ENCODE measurements around the gene NIPSNAP2. TPM values are rescaled to one million over a fixed set of nuclear protein-coding genes. Genes with fewer than 3 reads are reported as not detected.
A peak's percentile ranks its signal among the peaks of the same experiment; 100 is the strongest.

The NIPSNAP2 gene
- total and polyA plus RNA-seq, 2 of the 13 experiments (the other 11 are each of a cell fraction or from before 2014, with no cell fraction given) = 40.3 to 61.5 TPM

GRCh38 chr7:55965805-55966421 is 1.5 kb downstream of the NIPSNAP2 start (continued):
- TF ChIP-seq ARID5B (CRISPR knock-in tag; IDR thresholded peaks at IDR 0.05) = peak; percentile 54; the same call in 1 of the 2 replicates
- TF ChIP-seq KLF12 (CRISPR knock-in tag; IDR thresholded peaks at IDR 0.05; ENCODE audit: borderline replicate concordance) = no peak
- TF ChIP-seq IKZF5 (CRISPR knock-in tag; IDR thresholded peaks at IDR 0.05) = 0 out of 2 replicates have a peak, but pooled peaks have one; percentile 7
- TF ChIP-seq ZNF274 (CRISPR knock-in tag; IDR thresholded peaks at IDR 0.05) = peak; percentile 68; the same call in 1 of the 2 replicates
- no peak for TF ChIP-seq ZNF3 (CRISPR knock-in tag; IDR thresholded peaks at IDR 0.05)
- no peak for TF ChIP-seq ZNF652 (CRISPR knock-in tag; IDR thresholded peaks at IDR 0.05; ENCODE audit: borderline replicate concordance, low read depth)
- no peak for TF ChIP-seq ZNF883 (CRISPR knock-in tag; IDR thresholded peaks at IDR 0.05; ENCODE audit: not compliant biosample characterization)
- no peak for TF ChIP-seq FOXK2 (IDR thresholded peaks at IDR 0.05)
- no peak for TF ChIP-seq ZNF350 (CRISPR knock-in tag; IDR thresholded peaks at IDR 0.05; ENCODE audit: borderline replicate concordance, low read depth)
- no peak for TF ChIP-seq CCAR2 (optimal IDR thresholded peaks at IDR 0.05; ENCODE audit: low read depth, low read length)
- TF ChIP-seq FOSL2 (CRISPR knock-in tag; IDR thresholded peaks at IDR 0.05) = peak; percentile 30; the same call in 1 of the 2 replicates
- TF ChIP-seq ZNF564 (CRISPR knock-in tag; IDR thresholded peaks at IDR 0.05) = no peak
- no peak for TF ChIP-seq THAP8 (CRISPR knock-in tag; IDR thresholded peaks at IDR 0.05; ENCODE audit: borderline replicate concordance)
- no peak for TF ChIP-seq KDM5A (IDR thresholded peaks at IDR 0.05; ENCODE audit: borderline replicate concordance, low read length)
- TF ChIP-seq AHDC1 (CRISPR knock-in tag; IDR thresholded peaks at IDR 0.05; ENCODE audit: borderline replicate concordance) = no peak; the same call in 1 of the 2 replicates
- TF ChIP-seq EP300 (IDR thresholded peaks at IDR 0.05; ENCODE audit: low read depth in 2 of 2, low read length in 2 of 2) = no peak
- no peak for TF ChIP-seq EP300 (CRISPR knock-in tag; IDR thresholded peaks at IDR 0.05; ENCODE audit: borderline replicate concordance)
- TF ChIP-seq NFE2 (CRISPR knock-in tag; IDR thresholded peaks at IDR 0.05) = no peak
